NCI-H345 treated with DMSO at 0.1 percent for 48 hours (cell line): Measurements from ENCODE around the gene HORMAD1.
"Not testable (repeated sequence)": the region's sequence is repeated elsewhere in the genome, so short reads cannot be mapped to it uniquely, and the experiment has no call there.

ENCODE experiments used
- DNase-seq: peaks from one replicate; lab custom pipeline; 2025; ENCODE audit not compliant: unreplicated experiment; lab: John Stamatoyannopoulos, UW

Gene HORMAD1

GRCh38 chr1:150703427-150703826 lies 17.3 kb downstream of the HORMAD1 start:
- no peak for DNase-seq

- peak; percentile 100 for DNase-seq
Observed at GRCh38 chr1:150696995-150697927, 23.4 kb downstream of the HORMAD1 start, which contains the start of gene GOLPH3L. Gene GOLPH3L (minus strand): TSS chr1:150697154. CDS start chr1:150694838, 2,316 bp downstream.

GRCh38 chr1:150696590-150696989 lies 24.1 kb downstream of the HORMAD1 start:
- no peak for DNase-seq

- DNase-seq: no peak
Observed at GRCh38 chr1:150696162-150696561, 24.5 kb downstream of the HORMAD1 start.

- no peak for DNase-seq
Observed at GRCh38 chr1:150695561-150695960, 25.1 kb downstream of the HORMAD1 start.

GRCh38 chr1:150692720-150693119 lies 28.0 kb downstream of the HORMAD1 start:
- DNase-seq: no peak

GRCh38 chr1:150688763-150689162 lies 31.9 kb downstream of the HORMAD1 start:
- no peak for DNase-seq

- DNase-seq: no peak
Observed at GRCh38 chr1:150686275-150686674, 34.4 kb downstream of the HORMAD1 start.

- DNase-seq: no peak
Observed at GRCh38 chr1:150683914-150684313, 36.8 kb downstream of the HORMAD1 start.

- DNase-seq: no peak
Observed at GRCh38 chr1:150678988-150679387, 41.7 kb downstream of the HORMAD1 start.

GRCh38 chr1:150674881-150675280 lies 45.8 kb downstream of the HORMAD1 start:
- no peak for DNase-seq

GRCh38 chr1:150663321-150663720 lies 57.4 kb downstream of the HORMAD1 start:
- DNase-seq: no peak

- DNase-seq: no peak
Observed at GRCh38 chr1:150662811-150663210, 57.9 kb downstream of the HORMAD1 start.

- DNase-seq: no peak
Observed at GRCh38 chr1:150661156-150661555, 59.5 kb downstream of the HORMAD1 start.

GRCh38 chr1:150660584-150660983 lies 60.1 kb downstream of the HORMAD1 start:
- DNase-seq: no peak

- not testable (repeated sequence) for DNase-seq
Observed at GRCh38 chr1:150657064-150657463, 63.6 kb downstream of the HORMAD1 start.

GRCh38 chr1:150654635-150655034 lies 66.1 kb downstream of the HORMAD1 start:
- not testable (repeated sequence) for DNase-seq

GRCh38 chr1:150650193-150650592 lies 70.5 kb downstream of the HORMAD1 start:
- no peak for DNase-seq

GRCh38 chr1:150649441-150650075 lies 71.1 kb downstream of the HORMAD1 start:
- no peak for DNase-seq
